ENCODE results near the gene TMEM250. TPM values are rescaled to one million over a fixed set of nuclear protein-coding genes. Genes with fewer than 3 reads are reported as not detected.

The TMEM250 gene
- total RNA-seq, 1 experiment from 2014 or later = 12.1 TPM

DNA sequence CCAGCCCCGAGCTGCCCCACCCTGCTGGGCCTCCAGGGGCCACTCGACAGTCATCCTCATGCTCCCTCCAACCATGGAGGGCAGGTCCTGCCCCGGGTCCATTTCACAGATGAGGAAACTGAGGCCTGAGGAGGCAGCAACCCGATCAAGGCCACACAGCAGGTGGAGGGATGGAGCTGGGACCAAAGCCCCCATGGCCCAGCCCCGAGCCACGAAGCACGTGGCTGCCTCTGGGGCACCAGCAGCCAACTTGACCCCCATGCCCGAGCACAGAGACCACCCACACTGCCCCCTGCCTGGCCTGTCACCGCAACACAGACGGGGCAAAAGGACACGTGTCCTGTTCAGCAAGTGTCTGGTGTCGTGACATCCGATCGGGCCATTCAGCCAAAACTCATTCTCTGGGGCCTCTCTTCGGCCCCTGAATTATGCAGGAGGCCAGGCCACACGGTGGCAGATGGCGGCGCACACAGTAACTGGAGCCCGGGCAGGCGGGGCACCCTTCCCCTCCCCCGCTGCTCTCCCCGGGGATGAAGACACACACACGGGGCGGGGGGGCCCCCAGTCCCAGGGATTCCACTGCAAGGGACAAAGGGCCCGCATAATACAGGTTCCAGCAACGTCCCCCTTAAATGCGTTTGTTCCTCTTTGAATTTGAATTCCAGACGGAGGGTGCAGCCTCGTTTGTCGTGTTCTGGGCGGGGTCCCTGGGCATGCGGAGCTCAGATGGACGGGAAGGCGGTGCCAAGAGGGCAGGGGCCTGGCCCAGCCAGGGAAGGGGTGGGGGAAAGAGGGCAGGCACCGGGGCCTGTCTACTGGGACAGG is 29.4 kb upstream of the TMEM250 start:
- no peak for DNase-seq (ENCODE audit: low read depth)

DNA sequence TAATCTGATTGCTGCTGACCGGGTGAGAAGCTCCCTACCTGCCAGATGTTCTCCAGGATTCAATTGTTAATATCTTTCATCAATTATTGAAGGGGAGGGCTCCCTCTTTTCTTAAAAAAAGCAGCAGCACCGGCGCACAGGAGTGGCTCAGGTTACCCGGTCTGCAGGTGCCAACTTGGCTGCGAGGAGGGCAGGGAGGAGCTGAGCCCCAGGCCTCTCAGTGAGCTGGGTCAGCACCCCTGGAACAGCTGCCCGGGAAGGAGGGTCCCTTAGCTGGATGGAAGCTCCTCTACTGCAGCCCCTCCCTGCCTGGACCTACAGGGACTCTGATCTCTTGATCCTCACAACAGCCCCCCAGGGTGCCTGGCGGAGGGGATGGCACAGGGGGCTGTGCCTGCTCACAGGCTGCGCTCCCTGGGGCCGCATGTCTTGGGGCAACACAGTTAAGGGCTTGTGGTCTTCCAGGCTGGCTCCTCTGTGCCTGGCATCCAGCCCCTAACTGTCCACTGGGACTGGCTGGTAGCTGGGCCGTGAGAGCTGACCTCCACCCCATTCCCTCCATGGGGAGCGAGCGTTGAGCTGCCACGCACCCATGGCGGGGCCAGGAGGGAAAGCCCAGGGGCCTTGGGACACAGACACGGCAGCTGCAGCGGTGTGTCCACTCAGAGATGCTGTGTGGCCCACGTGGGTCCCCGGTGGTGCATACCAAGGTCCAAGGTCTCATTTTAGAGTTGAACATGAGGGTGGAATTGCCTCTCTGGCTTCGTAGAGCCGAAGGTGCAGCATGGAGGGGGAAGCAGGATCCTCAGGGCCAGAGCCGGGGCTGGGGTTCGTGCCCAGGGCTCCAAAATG is 28.6 kb upstream of the TMEM250 start:
- DNase-seq (ENCODE audit: low read depth) = no peak

DNA sequence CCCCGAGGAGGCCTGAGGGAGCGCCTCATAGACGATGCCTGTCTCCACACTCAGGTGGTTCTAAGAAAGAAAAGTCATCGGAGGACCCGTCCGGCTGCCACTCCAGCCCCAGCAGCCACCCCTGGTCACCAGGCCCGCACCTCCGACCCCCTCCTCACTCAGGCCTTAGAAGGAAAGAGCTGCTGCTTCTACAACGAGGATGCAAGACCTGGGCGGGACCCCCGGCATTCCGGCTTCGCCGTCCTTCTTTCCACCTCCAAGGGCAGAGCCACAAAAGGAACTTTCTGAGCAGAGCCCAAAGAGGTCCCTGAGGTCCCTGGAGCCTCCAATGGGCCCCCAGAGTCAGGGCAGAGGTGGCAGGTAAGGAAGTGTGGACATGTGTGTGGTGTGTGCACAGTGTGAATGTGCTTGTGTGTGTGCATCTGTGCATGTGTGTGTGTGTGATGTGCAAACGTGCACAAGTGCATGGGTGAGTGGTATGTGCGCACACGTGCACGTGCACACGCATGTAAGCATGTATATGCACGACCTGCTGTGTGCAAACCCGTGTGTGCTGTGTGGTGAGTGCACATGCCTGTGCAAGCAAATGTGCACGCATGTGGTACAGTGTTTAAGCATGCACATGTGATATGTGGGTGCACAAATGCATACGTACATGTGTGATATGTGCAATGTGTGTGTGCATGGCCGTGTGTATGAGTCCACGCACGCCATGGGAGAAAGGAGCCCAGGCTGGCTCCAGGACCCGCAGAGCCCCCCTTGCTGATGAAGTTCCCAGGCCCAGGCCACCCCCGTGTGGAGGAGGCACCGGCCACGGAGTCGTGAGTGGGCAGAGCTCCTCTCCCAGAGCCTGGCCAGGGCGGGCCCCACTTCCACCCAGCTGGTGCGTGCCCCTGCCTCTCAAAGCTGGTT is 27.7 kb upstream of the TMEM250 start:
- DNase-seq (ENCODE audit: low read depth) = no peak

DNA sequence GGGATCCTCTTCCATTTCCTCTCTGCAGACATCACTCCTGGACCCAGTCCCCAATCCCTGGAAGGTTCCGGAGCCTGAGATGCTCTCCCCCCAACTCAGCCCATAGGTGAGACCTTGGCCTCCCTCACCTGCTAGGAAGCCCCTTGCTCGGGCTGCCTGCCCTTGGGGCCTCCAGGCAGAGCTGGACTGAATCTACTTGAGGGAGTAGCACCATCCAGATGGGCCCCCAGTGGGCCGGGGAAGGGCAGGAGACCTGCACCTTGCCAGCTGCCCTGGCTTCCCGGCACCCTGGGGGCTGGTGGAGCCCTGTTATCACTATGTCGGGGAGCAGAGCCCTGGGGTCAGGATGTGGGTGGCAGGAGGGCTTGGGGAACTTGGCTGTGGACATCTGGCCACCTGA is 26.9 kb upstream of the TMEM250 start:
- DNase-seq (ENCODE audit: low read depth) = no peak

DNA sequence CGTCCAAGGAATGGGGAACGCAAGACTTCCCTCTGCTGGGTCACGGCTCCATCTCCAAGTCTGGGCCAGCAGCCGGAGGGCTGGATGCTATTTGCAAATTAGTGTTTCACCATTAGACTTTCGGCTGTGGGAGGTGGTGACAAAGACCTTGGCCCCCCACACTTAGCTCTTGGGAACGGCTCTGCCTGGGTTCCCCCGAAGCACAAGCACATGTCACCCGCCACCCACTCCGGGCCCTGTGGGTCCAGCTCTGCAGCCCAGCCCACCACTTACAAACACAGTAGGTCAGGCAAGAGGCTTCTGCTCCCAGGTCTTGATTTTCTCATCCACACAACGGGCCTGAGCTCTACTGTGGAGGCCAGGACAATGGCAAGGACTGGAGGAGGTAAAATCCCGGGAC is 25.8 kb upstream of the TMEM250 start:
- DNase-seq (ENCODE audit: low read depth) = no peak

DNA sequence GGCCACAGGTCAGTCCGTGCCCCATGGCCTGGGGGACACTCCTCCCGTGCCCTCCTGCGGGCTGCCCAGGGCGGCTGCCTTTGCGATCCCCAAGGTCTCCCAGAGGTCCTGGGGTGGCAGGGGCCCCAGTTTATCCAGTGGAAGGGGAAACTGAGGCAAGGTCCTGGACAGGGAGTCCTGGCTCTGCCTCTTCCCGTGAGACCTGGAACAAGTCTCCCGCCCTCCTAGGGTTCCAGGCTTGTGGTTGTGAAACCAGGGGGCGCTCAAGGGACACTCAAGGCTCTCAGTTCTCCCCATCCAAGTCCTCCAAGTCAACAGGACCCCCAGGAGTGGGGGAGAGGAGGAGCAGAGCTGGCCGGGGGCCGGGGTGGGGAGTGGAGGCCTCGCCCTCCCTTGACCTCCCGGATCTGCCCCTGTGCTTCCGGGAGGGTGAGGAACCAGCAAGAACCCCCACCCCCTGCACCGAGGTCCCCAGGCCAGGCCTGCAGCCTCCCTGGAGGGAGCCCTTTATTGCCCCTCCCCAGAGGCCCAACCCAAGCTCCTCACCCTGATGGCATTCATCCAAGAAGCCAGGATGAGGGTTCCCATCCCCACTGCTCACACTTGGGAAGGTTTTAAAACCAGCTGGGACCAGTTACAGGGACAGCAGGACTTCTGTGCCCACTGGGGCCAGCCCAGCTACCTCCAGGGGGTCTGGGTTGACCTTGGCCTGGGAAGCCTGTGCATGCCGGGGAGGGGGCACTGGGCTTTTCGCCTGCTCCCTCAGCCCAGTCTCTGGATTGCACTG is 24.7 kb upstream of the TMEM250 start:
- peak; percentile 16 for DNase-seq (ENCODE audit: low read depth)

DNA sequence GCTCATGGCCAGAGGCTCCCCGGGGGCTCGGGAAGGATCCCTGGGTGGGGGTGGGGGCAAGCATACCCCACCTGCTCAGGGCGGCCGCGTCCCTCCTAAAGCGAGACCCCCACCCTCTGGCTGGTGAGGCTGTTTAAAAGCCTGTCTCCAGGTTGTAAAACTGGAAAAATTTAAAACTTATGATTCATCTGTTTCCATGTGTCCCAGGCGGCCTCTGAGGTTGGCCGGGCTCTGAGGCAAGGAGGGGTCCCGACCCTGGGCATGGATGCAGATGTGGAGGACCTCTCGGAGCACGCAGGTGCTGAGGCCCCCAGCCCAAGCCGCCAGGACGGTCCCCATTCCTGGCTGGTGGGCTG is 24.2 kb upstream of the TMEM250 start:
- no peak for DNase-seq (ENCODE audit: low read depth)

DNA sequence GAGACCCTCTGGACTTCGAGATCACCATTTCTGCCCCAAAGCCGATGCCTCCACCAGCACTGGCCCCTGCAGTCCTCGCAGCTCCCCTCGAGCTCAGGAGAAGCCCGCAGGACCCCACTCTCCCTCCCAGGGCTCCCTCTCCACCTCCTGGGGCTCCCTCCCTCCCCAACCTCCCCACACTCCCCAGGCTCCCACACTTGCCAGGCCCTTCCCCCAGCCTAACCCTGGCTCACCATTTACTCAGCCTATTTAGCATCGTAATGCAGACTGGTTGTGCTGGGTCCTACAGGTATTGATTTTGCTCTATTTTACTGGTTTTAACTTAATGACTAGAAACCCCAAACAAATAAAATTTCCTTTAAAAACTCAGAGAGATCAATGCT is 23.7 kb upstream of the TMEM250 start:
- DNase-seq (ENCODE audit: low read depth) = no peak

DNA sequence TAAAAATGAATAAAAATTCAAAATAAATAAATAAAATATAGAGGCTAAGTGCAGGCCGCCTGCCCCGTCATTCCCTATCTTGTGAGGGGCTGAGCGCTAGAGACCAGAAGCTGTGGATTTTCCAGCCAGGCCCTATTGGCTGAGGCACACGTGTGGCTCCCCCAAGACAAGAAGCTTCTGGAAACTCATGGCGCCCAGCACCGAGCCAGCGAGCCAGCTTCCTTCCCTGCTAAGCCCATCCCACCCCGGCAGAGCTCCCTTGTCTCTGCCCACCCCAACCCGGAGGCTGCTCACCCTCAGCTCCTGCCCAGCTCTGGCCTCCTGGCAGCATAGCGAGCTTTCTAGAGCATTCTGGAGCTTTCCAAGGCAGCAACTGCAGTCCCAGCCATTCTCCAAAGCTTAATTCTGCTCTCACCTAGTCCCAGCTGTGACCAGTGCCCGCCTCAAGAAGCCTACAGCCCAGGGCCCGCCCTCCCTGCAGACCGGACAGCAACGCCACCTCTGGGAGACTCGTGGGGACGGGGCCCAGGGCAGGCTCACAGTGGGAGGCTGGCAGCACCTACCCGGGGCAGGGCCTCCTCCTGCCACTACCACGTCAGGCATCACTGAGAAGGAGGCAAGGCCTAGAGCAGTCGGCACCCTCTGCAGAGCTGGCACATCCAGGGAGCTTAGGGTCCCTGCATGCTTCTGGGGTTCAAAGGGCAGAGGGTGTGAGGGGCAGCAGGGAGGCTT is 23.2 kb upstream of the TMEM250 start:
- no peak for DNase-seq (ENCODE audit: low read depth)

DNA sequence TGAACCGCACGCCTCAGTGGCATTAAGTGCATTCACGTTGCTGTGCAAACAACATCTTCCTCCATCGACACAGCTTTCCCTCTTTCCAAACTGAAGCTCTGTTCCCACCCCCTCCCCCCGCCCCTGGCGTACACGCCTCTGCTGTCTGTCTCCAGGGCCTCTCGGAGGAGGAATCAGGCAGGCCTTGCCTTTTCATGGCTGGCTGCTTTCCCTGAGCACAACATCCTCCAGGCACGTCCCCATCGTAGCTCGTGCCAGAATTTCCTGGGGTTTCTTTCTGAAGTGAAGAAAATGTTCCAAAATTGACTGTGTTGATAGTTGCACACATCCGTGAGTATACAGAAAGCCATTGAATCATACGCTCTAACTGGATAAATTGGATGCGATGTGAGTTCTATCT is 22.3 kb upstream of the TMEM250 start:
- DNase-seq (ENCODE audit: low read depth) = no peak

DNA sequence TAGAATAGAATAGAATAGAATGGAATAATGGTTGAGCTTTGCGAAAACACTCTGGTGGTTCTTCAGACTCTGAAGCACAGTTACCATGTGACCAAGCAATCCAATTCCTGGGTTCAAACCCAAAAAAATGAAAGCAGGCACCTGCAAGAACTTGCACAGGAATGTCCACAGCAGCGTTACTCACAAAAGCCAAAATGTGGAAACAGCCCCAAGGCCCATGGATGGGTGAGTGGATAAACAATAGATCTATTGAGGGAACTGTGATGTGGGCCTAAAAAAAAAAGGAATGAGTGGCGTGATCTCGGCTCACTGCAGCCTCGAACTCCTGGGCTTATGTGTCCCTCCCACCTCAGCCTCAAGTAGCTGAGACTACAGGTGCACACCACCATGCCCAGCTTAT is 21.4 kb upstream of the TMEM250 start:
- no peak for DNase-seq (ENCODE audit: low read depth)

DNA sequence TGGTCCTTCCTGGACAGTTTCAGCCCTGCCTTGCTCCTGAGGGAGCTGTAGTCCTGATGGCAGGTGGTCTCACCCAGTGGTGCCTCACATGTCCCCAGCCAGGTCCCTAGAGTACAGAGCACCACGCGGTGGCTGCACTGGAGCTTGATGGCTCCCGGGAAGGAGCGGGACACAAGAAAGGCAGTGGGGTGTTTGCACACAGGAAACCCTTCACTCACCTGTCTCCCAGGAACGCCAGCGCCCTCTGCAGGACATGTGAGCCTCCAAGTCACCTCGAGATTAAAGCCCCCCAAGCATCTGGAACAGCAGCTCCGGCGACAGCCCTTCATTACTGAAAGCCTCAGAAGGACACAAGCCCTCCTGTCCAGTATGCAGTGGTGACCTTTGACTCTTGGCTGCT is 19.9 kb upstream of the TMEM250 start:
- DNase-seq (ENCODE audit: low read depth) = no peak

DNA sequence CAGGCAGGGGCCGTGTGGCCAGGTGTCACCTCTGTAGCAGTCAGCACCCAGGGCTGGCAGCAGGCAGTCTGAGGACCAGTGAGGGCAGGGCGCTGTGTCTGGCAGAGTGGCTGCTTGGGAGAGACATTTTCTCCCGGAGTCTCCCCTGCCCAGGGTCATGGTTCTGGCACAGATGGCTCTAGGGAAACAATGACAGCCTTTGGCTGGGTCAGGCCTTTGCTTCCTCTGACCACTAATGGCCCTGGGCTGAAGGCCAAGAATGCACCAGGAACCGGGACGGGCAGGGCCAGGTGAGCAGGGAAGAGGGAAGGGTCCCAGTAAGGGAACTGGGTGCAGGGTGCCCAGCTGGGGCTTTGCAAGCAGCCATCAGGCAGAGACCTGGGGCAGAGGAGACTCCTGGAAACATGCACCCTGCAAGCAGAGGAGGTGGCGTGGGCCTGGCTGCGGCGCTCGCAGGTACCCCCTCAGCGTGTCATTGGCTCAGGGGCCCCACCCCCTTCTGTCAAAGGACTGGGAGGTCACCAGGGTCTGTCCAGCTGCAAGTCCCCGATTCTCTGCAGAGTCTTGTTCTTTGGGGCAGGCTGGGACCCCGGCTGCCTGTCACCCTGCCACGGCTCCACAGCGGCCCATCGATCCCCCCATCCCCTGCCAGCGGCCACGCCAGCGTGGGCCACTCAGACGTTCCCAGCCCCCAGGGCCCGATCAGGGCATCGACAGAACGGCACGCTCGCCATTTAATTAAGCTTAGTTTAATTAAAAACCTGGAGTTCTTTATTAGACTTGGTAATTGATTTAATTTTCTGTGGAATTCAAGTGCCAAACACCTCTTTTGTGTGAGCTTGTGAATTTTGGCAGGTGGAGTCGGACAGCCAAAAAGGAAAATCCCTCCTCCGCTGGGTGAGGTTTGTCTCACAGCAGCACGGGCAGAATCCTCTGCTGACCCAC is 18.9 kb upstream of the TMEM250 start:
- DNase-seq (ENCODE audit: low read depth) = no peak

DNA sequence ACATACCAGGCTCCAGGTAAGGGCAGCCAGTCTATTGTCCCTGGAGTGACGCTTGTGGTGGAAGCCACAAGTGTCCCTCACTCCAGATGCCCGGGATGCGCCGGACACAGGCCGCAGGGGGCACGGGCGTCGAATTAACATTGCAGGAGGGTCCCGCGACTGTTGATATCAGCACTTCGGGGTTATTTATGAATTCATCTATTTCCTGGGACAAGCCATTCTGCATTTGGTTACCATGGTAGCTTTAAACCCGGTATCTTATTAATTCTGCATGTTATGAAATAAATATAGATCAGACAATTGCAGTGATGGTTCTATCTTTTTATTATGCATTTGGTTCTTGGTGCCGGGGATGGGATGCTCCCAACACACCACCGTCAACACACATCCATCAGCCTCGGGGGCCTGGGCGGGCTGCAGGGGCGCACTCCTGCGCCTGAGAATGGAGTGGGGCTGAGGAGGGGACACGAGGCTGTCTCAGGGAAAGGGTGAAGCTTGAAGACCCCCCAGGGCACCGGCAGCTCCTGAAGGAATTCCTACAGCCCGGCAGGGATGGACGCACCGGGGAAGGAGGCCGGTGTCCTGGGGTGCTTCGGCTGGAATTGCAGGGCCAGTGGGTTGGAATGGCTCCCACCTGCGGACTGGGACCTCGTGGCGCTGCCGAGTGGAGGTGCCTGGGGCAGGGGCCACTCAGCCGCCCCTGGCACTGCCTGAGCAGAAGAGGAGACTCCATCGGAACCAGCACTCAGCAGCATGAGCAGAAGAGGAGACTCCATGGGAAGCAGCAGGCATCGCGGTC is 17.7 kb upstream of the TMEM250 start:
- DNase-seq (ENCODE audit: low read depth) = no peak

DNA sequence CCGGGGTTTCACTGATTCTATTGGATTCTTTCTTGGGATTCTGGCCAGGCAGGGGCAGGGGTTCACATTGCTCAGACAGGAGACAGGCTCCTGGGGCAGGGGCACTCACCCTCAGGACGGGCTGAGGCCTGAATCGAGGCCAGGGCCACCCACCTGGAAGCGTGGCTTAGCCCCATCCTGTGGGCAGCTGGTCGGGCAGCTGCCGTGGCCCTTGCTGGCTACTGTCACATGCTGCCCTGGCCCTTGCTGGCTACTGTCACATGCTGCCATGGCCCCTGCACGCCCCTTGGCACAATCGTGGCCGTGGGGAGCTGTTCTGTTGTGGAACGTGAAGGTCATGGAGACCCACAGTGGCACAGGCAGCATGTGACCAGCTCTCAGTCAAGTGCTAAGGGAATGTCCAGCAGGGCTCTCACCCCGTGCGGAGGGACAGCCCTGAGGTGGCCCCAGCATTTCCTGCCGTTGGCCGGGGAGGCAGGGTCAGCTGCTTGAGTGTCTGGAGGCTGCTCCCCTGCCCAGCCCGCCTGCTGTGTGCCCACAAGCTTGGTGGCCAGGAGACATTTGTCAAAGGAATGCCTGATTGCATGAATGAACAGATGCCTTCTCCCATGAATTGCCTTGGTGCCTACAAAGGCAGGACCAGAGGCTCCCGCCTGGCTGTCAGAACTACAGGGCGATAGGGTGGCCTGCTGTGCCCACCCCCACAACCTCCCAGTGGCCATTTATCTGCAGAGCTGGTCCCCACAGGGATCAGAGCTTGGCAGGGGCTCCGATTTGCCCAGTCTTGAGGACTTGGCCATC is 16.9 kb upstream of the TMEM250 start:
- DNase-seq (ENCODE audit: low read depth) = no peak

DNA sequence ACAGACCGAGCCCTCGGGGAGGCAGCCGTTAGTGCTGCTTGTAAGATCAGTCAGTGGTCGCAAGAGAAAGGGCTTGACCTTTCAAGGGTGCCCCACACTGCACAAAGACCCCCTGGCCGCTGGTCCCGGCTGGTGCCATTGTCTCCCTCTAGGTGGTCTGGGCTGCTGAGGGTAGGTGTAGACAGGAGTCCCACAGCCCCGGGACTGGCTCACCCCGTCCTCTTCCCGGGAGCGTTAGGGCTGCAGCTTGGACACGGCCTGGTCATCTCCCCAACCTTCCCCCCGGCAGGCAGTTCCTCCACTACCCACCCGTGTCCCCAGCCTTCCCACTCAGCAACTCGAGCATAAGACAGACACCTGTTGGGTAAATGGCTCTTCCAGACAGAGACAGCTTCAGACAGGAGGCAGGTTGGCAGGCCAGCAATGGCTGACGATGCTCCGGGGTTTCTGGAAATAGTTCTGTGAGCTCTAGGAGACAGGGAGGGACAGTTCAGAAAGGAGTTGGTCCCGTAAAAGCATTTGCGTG is 15.3 kb upstream of the TMEM250 start:
- no peak for DNase-seq (ENCODE audit: low read depth)

DNA sequence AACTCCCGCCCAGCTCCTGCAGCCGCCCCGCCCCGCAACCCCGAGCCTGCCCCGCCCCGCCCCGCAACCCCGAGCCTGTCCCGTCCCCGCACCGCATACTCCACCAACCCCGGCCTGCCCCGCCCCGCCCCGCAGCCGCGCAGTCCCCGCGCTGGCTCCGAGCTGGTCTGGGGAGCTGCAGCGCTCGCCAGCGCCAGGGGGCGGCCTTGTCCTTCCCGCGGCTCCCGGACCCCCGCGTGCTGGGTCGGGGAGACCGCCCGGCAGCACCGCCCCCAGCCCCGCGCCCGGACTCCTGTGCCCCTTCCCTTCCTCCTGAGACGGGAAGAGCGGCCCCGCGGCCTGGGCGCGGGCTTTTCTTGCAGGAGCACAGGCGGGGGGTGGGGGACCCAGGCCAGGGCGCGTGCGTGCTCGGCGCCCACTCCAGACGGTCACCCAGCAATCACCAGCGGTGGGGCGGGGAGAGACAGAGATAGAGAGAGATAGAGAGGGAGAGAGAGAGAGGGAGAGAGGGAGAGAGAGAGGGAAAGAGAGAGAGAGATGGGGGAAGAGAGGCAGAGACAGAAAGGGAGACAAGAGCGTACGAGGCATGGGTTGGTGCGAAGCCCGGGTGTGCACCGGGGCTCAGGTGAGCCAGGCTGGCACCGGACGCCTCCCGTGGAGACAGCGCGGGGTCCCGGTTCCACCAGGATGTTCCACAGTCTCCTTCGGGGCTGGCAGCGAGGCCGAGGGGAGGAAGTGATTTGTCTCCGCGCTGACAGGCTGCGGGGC is 14.7 kb upstream of the TMEM250 start:
- no peak for DNase-seq (ENCODE audit: low read depth)
